HG03025 (cell line): ENCODE measurements around the gene SPEF1.
A peak's percentile ranks its signal among the peaks of the same experiment; 100 is the strongest.

Experiments used
- ATAC-seq: cut with Tn5 transposase; IDR thresholded peaks from one replicate; pipeline ENCODE4 v1.9.1; 2021; ENCODE audit warnings: mild to moderate bottlenecking, moderate library complexity; ENCODE audit not compliant: unreplicated experiment, low FRiP score

Gene SPEF1

DNA sequence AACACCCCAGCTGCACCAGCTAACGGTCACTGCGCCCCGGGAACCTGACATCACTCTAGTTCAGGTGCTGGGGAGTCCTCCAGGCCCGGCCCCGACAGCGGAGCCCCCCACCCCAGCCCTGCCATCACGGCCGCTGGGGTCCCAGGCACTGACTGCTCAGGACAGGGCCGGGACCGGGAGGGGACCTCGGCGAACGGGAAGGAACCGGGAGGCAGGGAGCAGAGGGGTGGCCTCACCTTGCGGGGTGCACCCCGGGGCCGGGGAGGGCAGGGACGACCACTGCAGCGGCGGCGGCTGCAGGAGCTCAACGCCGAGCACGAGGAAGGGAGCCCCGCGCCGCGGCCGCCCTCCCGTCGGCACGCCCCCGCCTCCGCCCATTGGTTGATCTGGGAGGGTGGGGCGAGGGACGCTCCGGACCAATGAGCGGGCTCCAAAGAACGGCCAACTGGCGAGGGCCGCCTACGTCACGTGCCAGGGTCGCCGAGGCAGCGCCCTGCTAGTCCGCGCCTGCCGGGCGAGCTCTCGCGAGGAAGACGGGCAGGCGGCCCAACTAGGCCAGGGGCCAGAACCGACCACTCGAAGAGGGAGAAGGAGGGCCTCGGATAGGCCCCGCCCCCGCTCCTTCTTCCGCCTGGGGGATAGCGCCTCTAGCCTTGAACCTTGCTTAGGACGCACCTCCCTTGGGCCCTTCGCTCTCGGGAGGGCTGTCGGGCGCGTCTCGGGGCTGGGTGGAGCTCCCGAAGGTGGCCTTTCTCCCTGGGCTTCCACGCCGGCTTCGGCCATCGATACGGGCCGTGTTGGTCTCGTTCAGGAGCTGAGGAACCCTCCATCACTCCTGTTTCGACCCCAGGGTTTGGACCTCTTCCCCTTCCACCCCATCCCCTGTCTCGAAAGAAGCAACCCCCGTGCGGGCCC is 13.6 kb downstream of the SPEF1 start, which contains the start of gene ADISSP:
TSS of gene ADISSP (minus strand) at position 327 of the 915 bp plus-strand sequence. CDS start 7,653 bp downstream, outside the sequence.
- peak; percentile 83 for ATAC-seq

- no peak for ATAC-seq
These were observed 14.2 kb downstream of the SPEF1 start for GRCh38 chr20:3767110-3767426.

- no peak for ATAC-seq
These were observed 14.7 kb downstream of the SPEF1 start for GRCh38 chr20:3766422-3767109.

- ATAC-seq = no peak
These were observed 15.9 kb downstream of the SPEF1 start for GRCh38 chr20:3765171-3765882.

GRCh38 chr20:3764659-3765058 is 16.6 kb downstream of the SPEF1 start:
- ATAC-seq = no peak

DNA sequence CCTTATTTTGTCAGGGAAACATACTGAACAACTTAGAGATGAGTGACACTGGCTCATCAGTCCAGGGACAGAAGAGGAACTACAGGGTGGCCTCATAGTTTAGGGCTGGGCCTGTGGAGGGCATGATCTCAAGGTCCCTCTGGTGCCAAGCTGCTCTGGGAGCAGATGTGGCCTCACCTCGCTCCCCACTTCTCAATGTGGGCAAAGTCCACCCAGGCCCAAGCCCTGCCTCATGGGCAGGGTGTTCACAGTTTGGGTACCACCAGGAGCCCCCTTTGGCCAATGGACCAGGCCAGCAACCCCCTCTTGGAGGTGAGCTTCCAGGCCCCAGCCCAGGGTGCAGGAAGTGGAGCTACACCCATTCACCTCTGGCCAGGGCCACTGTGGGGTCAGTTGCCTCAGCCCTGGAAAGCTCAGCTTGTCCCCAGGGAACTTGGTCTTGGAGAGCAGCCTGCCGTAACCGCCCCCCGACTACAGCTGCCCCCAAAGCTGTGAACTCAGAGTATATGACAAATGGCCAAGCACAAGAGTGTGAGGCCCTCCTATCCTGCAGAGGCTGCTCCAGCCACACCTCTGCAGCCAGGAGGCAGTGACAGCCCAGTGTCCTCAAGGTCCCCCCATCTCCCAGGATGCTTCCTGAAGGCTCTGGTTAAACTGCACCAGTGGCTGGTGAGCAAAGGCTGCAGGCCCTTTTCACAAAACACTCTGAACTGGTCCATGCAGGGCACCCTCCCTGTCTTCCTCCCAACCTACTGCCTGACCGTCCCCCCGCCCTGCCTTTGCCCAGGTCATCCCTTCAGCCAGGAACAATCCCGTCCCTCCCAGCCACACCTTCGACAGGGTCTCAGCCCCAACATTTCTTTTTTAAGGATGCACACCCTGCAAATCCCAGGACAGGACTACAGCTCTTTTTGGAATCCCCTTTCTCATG is 17.3 kb downstream of the SPEF1 start:
- ATAC-seq = no peak

DNA sequence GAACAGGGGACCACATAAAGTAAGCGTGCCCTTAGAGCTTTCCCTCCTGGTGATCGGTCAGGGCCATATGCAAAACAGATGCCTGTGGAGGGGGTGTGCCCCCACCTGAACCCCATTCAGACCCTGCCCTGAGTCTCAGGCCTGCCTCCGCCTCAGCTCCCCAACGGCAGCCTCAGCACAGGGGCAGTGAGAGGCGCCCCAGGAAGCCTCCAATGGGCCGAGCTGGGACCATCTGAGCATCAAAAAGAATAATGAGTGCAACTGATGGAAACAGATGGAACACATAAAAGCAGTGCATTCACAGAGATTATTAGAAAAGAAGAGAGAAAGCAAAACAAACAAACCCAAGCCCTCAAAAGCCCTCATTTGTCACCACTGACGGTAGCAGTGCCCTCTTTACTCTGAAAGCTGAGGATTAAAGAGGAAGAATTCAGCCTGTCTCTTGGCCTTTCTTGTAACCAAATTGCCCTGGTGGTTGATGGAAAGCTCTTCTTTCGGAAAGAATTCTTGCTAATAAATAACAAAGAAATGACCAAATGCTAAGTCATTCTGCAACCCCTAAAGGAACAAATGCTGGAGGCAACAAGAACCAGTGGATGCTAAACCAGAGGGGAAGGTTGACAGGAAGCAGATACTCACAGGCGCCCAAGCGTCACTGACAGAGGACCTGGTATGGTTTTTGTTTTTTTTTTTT is 20.4 kb downstream of the SPEF1 start:
- ATAC-seq = no peak

DNA sequence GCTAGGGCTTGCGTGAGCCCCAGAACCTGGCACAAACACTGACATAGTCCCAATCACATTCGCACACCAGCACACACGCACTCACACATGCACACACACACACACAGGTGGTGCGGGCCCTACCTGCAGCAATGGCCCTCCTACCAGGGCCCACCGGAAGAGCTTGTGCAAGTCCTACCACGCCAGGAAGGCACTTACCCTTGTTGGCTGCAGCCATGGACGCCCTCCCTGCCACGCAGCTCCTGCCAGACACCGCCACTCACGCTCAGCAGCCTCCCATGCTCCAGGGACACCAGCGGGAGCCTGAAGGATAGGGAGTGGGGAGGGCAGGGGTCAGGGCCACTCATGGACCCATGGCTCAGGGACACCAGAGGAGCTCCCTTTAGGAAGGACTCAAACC is 21.4 kb downstream of the SPEF1 start:
- ATAC-seq = no peak

- no peak for ATAC-seq
These were observed 21.9 kb downstream of the SPEF1 start for GRCh38 chr20:3759316-3759823.

DNA sequence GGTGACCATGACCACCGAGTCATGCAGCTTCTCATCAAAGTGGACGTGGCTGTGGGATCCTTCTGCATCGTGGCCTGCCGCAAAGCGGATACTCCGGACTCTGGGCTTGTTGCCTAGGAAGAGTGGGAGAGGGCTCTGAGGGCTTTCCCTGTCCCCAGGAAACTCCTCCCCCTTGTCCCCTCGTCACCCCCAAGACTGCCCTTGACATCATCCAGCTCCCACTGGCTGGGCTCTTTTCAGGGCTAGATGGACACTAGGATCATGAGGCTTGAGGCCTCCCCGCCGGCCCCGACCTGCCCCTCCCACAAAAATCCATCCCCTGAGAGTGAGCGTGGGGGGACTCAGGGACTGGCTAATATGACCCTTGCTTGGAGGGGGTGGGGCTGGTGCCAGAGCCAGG is 22.7 kb downstream of the SPEF1 start:
- no peak for ATAC-seq

DNA sequence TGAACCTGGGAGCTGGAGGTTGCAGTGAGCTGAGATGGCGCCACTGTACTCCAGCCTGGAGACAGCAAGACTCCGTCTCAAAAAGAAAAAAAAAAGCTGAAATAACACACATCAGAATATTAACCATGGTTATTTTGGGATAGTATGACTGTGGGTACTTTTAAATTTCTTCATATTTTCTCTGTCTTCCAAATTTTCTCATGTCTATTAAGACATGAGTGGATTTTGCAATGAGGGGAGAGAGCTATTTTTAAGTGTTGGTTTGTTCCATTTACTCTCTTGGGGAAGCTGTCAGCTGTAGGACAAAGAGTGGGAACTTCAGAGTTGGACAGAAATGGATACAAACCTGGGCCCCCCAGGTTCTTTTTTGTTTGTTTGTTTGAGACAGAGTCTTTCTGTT is 24.0 kb downstream of the SPEF1 start:
- ATAC-seq = no peak

- no peak for ATAC-seq
These were observed 25.3 kb downstream of the SPEF1 start for GRCh38 chr20:3755814-3756480.

DNA sequence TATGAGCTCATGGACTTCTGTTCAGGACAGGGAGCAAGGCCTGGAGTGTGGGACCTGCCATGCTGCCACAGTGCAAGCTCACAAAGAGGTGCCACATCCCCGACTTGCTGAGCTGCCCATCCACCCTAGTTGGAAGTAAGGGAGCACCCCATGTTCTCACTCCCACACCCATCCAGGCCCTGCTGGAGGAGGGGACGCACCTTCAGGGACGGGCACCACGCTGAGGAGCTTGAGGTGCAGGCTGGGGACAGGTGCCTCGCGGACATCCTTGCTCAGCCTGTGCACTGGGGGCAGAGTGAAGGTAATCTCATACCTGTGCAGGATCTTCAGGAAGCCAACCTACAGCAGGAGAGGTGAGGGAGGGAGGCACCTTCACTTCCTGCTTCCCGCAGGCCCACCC is 26.0 kb downstream of the SPEF1 start:
- ATAC-seq = no peak

GRCh38 chr20:3754276-3754630 is 27.0 kb downstream of the SPEF1 start:
- ATAC-seq = no peak

- ATAC-seq = no peak
These were observed 27.6 kb downstream of the SPEF1 start for GRCh38 chr20:3753501-3754275.

DNA sequence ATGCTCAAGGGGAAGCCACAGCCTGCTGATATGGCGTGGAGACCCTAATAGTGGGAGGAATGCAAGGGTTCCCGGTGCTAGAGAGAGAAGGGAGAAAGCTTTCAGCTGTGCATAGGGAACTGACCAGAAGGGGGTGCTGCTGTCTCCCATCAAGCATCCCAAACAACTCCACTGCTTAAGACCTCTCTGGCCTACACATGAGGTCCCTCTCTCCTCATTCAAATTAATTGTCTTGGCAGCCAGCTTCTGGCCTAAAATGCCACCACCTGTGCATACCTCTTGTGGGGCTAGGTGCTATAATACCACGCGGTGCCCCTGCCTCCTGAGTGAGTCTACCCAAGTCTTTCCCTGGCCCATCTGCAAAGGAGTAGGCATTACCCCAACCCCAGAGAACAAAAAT is 28.1 kb downstream of the SPEF1 start:
- no peak for ATAC-seq

DNA sequence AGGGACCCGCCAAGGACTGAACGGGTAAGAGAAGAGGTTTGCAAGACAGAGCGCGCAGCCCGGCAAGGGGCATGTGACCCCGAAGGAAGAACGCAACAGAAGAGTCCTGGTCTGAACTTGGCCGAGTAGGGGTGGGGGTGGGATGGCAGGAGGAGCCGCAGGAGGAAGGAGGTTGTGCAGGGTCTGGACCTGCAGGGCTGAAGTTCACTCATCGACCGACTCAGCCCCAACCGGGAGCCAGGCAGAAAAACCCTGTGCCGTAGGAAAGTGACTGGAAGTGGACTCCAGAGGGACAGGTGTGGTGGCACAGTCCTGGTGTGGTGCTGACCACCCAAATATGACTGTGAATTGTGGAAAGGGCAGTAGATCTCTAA is 28.9 kb downstream of the SPEF1 start:
- no peak for ATAC-seq

DNA sequence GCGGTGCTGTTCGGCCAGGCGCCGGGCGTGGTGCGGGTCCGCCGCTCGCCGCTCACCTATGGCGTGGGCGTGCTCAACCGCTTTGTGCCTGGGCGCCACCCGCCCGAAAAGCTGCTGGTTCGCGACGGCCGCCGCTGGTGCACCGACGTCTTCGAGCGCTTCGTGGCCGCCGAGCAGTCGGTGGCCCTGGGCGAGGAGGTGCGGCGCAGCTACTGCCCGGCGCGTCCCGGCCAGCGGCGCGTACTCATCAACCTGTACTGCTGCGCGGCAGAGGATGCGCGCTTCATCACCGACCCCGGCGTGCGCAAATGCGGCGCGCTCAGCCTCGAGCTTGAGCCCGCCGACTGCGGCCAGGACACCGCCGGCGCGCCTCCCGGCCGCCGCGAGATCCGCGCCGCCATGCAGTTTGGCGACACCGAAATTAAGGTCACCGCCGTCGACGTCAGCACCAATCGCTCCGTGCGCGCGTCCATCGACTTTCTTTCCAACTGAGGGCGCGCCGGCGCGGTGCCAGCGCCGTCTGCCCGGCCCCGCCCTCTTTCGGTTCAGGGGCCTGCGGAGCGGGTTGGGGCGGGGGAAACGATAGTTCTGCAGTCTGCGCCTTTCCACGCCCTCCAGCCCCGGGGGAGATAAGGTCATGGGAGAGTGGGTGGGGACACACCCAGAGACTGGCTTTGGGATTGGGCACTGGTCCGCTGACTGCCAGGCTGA is 29.4 kb downstream of the SPEF1 start:
- no peak for ATAC-seq
